Ishikawa (cell line): ENCODE data around the gene GPC6.

Experiments used
- CEBPB ChIP-seq: IDR thresholded peaks from 2 replicates; pipeline ENCODE4 v1.6.1; 2012
- CREB1 ChIP-seq: IDR thresholded peaks from 2 replicates; pipeline ENCODE4 v1.6.1; 2012; ENCODE audit warnings: low read depth
- EGR1 ChIP-seq: IDR thresholded peaks from 2 replicates; pipeline ENCODE4 v1.6.1; 2012
- EP300 ChIP-seq: IDR thresholded peaks from 2 replicates; pipeline ENCODE4 v1.6.1; 2012; ENCODE audit warnings: borderline replicate concordance
- FOXM1 ChIP-seq: IDR thresholded peaks from 2 replicates; pipeline ENCODE4 v1.6.1; 2012; ENCODE audit warnings: low read depth, borderline replicate concordance
- MAX ChIP-seq: IDR thresholded peaks from 2 replicates; pipeline ENCODE4 v1.6.1; 2012
- NFIC ChIP-seq: IDR thresholded peaks from 2 replicates; pipeline ENCODE4 v1.6.1; 2012
- RAD21 ChIP-seq: IDR thresholded peaks from 2 replicates; pipeline ENCODE4 v1.6.1; 2012; ENCODE audit warnings: low read depth
- REST ChIP-seq: IDR thresholded peaks from 2 replicates; pipeline ENCODE4 v1.6.1; 2012; ENCODE audit warnings: low read depth, mild to moderate bottlenecking
- TAF1 ChIP-seq: IDR thresholded peaks from 2 replicates; pipeline ENCODE4 v1.6.1; 2012; ENCODE audit warnings: low read depth, mild to moderate bottlenecking
- TCF12 ChIP-seq: IDR thresholded peaks from 2 replicates; pipeline ENCODE4 v1.6.1; 2012; ENCODE audit warnings: low read depth
- TEAD4 ChIP-seq: IDR thresholded peaks from 2 replicates; pipeline ENCODE4 v1.6.1; 2012
- USF1 ChIP-seq: IDR thresholded peaks from 2 replicates; pipeline ENCODE4 v1.6.1; 2012
- YY1 ChIP-seq: IDR thresholded peaks from 2 replicates; pipeline ENCODE4 v1.6.1; 2012; ENCODE audit warnings: low read depth
- ZBTB7A ChIP-seq: IDR thresholded peaks from 2 replicates; pipeline ENCODE4 v1.6.1; 2012; ENCODE audit warnings: low read depth

Gene GPC6

GRCh38 chr13:93422980-93423543, 196.5 kb downstream of the GPC6 start:
- no peak for TF ChIP-seq EP300
- TF ChIP-seq MAX = no peak
- TF ChIP-seq TAF1 = no peak
- TF ChIP-seq TEAD4 = no peak
- TF ChIP-seq YY1 = no peak
- TF ChIP-seq FOXM1 = no peak
- TF ChIP-seq CEBPB = no peak
- TF ChIP-seq CREB1 = no peak
- TF ChIP-seq RAD21 = no peak
- TF ChIP-seq TCF12 = no peak
- no peak for TF ChIP-seq EGR1
- TF ChIP-seq ZBTB7A = no peak
- TF ChIP-seq NFIC = no peak
- TF ChIP-seq REST = no peak
- TF ChIP-seq USF1 = no peak

- 0 out of 2 replicates have a peak, but pooled peaks have one; percentile 6 for TF ChIP-seq CEBPB
- no peak for TF ChIP-seq EGR1
Observed at GRCh38 chr13:93425411-93425810, 198.8 kb downstream of the GPC6 start.

GRCh38 chr13:93430381-93430780, 203.8 kb downstream of the GPC6 start:
- TF ChIP-seq TEAD4 (no peak), RAD21 (no peak), CEBPB (no peak), EGR1 (no peak), YY1 (no peak), CREB1 (no peak), REST (no peak), ZBTB7A (no peak), FOXM1 (no peak)

- TF ChIP-seq RAD21 (no peak), TCF12 (no peak), ZBTB7A (no peak), USF1 (no peak)
Observed at GRCh38 chr13:93435651-93436050, 209.0 kb downstream of the GPC6 start.

- TF ChIP-seq TEAD4 (no peak), TCF12 (no peak), EGR1 (no peak), REST (no peak), NFIC (no peak), TAF1 (no peak), CEBPB (no peak), YY1 (no peak), EP300 (no peak)
Observed at GRCh38 chr13:93437081-93437480, 210.5 kb downstream of the GPC6 start.
